Transverse colon (tissue), 4 donors: ENCODE data around the gene RTN4. TPM values are rescaled to one million over a fixed set of nuclear protein-coding genes. Genes with fewer than 3 reads are reported as not detected.

ENCODE experiments used
- DNase-seq: peaks from one replicate; pipeline ENCODE4 v3.0.0-alpha.2; 2019
- H3K27ac ChIP-seq, 4 donors: fragments of 200-600 bp; sonication (generic); 2 replicates each; pipeline ENCODE4 v1.5.1; 2016 to 2018; ENCODE audit warnings: inconsistent platforms in 4 of 4
- H3K27me3 ChIP-seq: fragments of 200-600 bp; sonication (generic); 2 replicates; pipeline ENCODE4 v1.5.1; 2017; ENCODE audit warnings: inconsistent platforms
- H3K36me3 ChIP-seq, 4 donors: fragments of 200-600 bp; sonication (generic); 2 replicates each; pipeline ENCODE4 v1.5.1; 2017 to 2019; ENCODE audit warnings: inconsistent platforms in 4 of 4
- H3K4me1 ChIP-seq, 4 donors: fragments of 200-600 bp; sonication (generic); 2 replicates each; pipeline ENCODE4 v1.5.1; 2017 to 2020; ENCODE audit warnings: inconsistent platforms in 4 of 4
- H3K4me3 ChIP-seq, 4 donors: fragments of 200-600 bp; sonication (generic); 1 replicate in 1 of 4; 2 replicates in 3 of 4; pipeline versions ENCODE4 v1.5.1 to v1.6.1; 2017 to 2019; ENCODE audit warnings: inconsistent platforms in 4 of 4
- H3K9me3 ChIP-seq, 2 donors: fragments of 200-600 bp; sonication (generic); 2 replicates each; pipeline ENCODE4 v1.5.1; 2017 to 2019; ENCODE audit warnings: inconsistent platforms in 2 of 2
- CTCF ChIP-seq, 5 experiments: fragments of 200-600 bp in 3 of 5; fragments of 450-650 bp in 2 of 5; sonication (generic) in 3 of 5; IDR thresholded peaks; 1 replicate in 2 of 5; 2 replicates in 3 of 5; pipeline ENCODE4 v1.5.1; 2016 to 2017; ENCODE audit warnings: antibody characterized with exemption in 5 of 5, inconsistent platforms in 3 of 5, mild to moderate bottlenecking in 2 of 5, moderate library complexity in 1 of 5
- EP300 ChIP-seq: sonication (generic); formaldehyde crosslinking; IDR thresholded peaks from one replicate; pipeline ENCODE4 v1.6.1; 2017; ENCODE audit warnings: antibody characterized with exemption, low read depth
- POLR2A ChIP-seq: fragments of 450-650 bp; IDR thresholded peaks from one replicate; pipeline ENCODE4 v1.6.1; 2016; ENCODE audit warnings: antibody characterized with exemption, mild to moderate bottlenecking, moderate library complexity
- POLR2AphosphoS5 ChIP-seq, 3 donors: sonication (generic); formaldehyde crosslinking; IDR thresholded peaks; one replicate each; pipeline ENCODE4 v1.6.1; 2016; ENCODE audit warnings: antibody characterized with exemption in 3 of 3
- WGBS, 2 donors: methylation state at CpG; one replicate each; pipeline ENCODE4 v1.1.5; 2018; ENCODE audit warnings: low coverage in 1 of 2; 5-methylcytosine and 5-hydroxymethylcytosine counted together
- in situ Hi-C, 4 donors: fragments of 200-750 bp; cut with MboI; loops; one replicate each; pipeline versions ENCODE4 v1.15.0 to v1.15.1; 2017; ENCODE audit warnings: low sequenced_read_pairs in 3 of 4, low pct_ligation_motif_present in 1 of 4, low pct_unique_long_range_greater_than_20kb in 1 of 4
- intact Hi-C: fragments of 100-400 bp; cut with DNase I; formaldehyde crosslinking; loops from one replicate; pipeline ENCODE4 v1.15.1; 2023; ENCODE audit warnings: low total_unique reads
- total RNA-seq, 4 donors: library from RNA; depleted of rRNA; stranded (reverse); fragments of >200 nt; gene quantifications; one replicate each; pipeline ENCODE4 v1.1.0, GENCODE V29; 2016

The RTN4 gene
- total RNA-seq, 4 donors from 2014 or later, result 82.2 to 212 (median 183) TPM

DNA sequence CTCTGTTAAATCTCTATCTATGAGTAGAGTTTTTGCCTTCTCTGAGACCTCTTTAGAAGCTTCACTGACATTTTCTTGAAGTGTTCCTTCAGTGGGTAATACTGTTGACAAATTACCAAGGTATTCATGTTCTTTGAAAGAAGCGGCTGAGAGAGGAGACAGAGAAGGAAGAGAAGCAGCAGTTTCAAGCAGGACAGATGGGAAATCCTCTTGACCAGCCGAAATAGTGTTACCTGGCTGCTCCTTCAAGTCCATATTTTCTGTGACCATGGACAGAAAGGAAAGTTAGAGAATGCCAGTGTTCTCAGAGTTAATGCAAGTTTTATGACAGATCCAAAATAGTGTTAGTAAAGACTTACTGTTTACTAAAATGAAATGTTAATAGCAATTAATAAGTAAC is 23.0 kb downstream of the RTN4 start:
- H3K4me1 ChIP-seq, result peaks cover 19 to 84% (median 27%) of the 10 kb centered on the region in 4 donors

GRCh38 chr2:55026202-55026601 is 24.0 kb downstream of the RTN4 start:
- Histone ChIP-seq H3K27ac (peak overlapping the region in 1 of 4 donors; percentile 2), H3K4me3 (no peak overlapping the region), H3K36me3 (no peaks in the 10 kb centered on the region), H3K27me3 (no peaks in the 10 kb centered on the region), H3K4me1 (peaks cover 13 to 74% (median 18%) of the 10 kb centered on the region in 4 donors), H3K9me3 (no peaks in the 10 kb centered on the region)
- no peak for DNase-seq
- intact Hi-C loops (no loop called here), in situ Hi-C loops (loop anchor here in 2 of 4 donors (25.0 kb wide), 1 partner anchor 136 kb away; no protein-coding TSS in a partner anchor)
- TF ChIP-seq CTCF (IDR thresholded peaks at IDR 0.05) (no peak), POLR2A (no peak)
- 0 to 57% methylated on average over 1 to 2 of the region's 2 CpGs for WGBS, 2 donors

More for the DNA sequence above, 23.0 kb downstream of the RTN4 start:
- in situ Hi-C loops, result loop anchor here in 2 of 4 donors (25.0 kb wide), 1 partner anchor 135 kb away; no protein-coding TSS in a partner anchor
- no peaks in the 10 kb centered on the region for H3K27me3 ChIP-seq
- intact Hi-C loops, result no loop called here
- H3K36me3 ChIP-seq, result no peaks in the 10 kb centered on the region
- no peak overlapping the region for H3K27ac ChIP-seq
- TF ChIP-seq POLR2A, result no peak
- TF ChIP-seq POLR2AphosphoS5 (IDR thresholded peaks at IDR 0.05), result no peak
- no peak for TF ChIP-seq EP300
- TF ChIP-seq CTCF (IDR thresholded peaks at IDR 0.05), result no peak
- H3K4me3 ChIP-seq, result no peak overlapping the region
- WGBS, 2 donors, result 83 to 84% methylated on average over 2 of the region's 2 CpGs
- DNase-seq, result no peak
- H3K9me3 ChIP-seq, result no peaks in the 10 kb centered on the region

- H3K9me3 ChIP-seq, result no peaks in the 10 kb centered on the region
- no peak overlapping the region for H3K4me3 ChIP-seq
- no peaks in the 10 kb centered on the region for H3K27me3 ChIP-seq
- intact Hi-C loops (no loop called here), in situ Hi-C loops (loop anchor here in 2 of 4 donors (25.0 kb wide), 1 partner anchor 137 kb away; no protein-coding TSS in a partner anchor)
- 67 to 94% methylated on average over 2 of the region's 2 CpGs for WGBS, 2 donors
- H3K27ac ChIP-seq, result no peak overlapping the region
- TF ChIP-seq CTCF (IDR thresholded peaks at IDR 0.05) (no peak), POLR2A (no peak), EP300 (no peak), POLR2AphosphoS5 (IDR thresholded peaks at IDR 0.05) (no peak)
- no peak for DNase-seq
- no peaks in the 10 kb centered on the region for H3K36me3 ChIP-seq
- peaks cover 9 to 68% (median 16%) of the 10 kb centered on the region in 4 donors for H3K4me1 ChIP-seq
Measured at GRCh38 chr2:55025627-55026026, 24.6 kb downstream of the RTN4 start.

DNA sequence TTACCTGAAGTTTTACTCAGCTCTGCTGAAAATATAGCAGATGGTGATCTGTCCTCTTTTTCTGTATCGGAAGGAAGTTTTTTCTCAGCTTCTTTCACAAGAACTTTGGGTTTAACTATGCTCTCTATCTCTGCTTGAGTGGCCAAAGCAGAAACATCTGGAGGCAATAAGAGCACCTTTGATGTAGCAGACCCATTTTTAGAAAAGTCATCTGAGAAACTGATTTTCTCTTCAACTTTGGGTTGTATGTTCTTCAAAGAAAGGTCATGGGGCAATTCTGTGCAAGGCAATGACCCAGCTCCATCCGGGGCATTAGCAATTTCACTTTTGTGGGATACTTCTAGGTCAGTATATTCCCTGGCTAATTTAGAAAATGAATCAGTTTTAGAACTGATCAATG is 25.2 kb downstream of the RTN4 start:
- TF ChIP-seq CTCF (IDR thresholded peaks at IDR 0.05) (no peak), EP300 (no peak), POLR2AphosphoS5 (IDR thresholded peaks at IDR 0.05) (no peak), POLR2A (no peak)
- H3K9me3 ChIP-seq, result no peaks in the 10 kb centered on the region
- H3K27me3 ChIP-seq, result no peaks in the 10 kb centered on the region
- intact Hi-C loops, result no loop called here
- H3K4me1 ChIP-seq, result peaks cover 9 to 63% (median 16%) of the 10 kb centered on the region in 4 donors
- no peaks in the 10 kb centered on the region for H3K36me3 ChIP-seq
- no peak overlapping the region for H3K27ac ChIP-seq
- 77 to 80% methylated on average over 2 of the region's 2 CpGs for WGBS, 2 donors
- H3K4me3 ChIP-seq, result no peak overlapping the region
- in situ Hi-C loops, result loop anchor here in 2 of 4 donors (25.0 kb wide), 1 partner anchor 137 kb away; no protein-coding TSS in a partner anchor
- no peak for DNase-seq
